ENCODE measurements around the gene ALG11.

DNA sequence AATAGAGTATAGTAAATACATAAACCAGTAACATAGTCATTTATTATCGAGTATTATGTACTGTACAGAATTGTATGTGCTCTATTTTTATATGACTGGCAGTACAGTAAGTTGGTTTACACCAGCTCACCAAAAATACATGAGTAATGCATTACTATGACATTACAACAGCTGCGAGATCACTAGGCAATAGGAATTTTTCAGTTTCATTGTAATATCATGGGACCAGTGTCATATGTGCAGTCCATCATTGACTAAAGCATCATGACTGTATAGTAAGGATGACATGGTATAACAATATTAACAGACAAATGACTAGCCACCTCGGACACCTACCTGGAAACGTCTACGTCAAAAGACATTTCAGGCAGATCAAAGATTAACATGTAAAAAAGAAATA lies 34.6 kb upstream of the ALG11 start:
- TF ChIP-seq YY1 (IDR thresholded peaks at IDR 0.05; ENCODE audit: insufficient read depth, insufficient read length) (no peak), SUZ12 (IDR thresholded peaks at IDR 0.05; ENCODE audit: extremely low read depth, insufficient read depth, insufficient read length) (no peak)

Data from NT2/D1 (cell line).